ENCODE measurements around the gene ALOX15B. TPM values are rescaled to one million over a fixed set of nuclear protein-coding genes. Genes with fewer than 3 reads are reported as not detected.
A peak's percentile ranks its signal among the peaks of the same experiment; 100 is the strongest.

ALOX15B gene
- total and polyA plus RNA-seq, 9 of the 15 experiments (the other 6 are each of a cell fraction or from before 2014, with no cell fraction given): 0.04 TPM; not detected in 8

- no peak for TF ChIP-seq HDAC3 (IDR thresholded peaks at IDR 0.05; ENCODE audit: borderline replicate concordance, partially characterized antibody)
- TF ChIP-seq, protein P1, sequence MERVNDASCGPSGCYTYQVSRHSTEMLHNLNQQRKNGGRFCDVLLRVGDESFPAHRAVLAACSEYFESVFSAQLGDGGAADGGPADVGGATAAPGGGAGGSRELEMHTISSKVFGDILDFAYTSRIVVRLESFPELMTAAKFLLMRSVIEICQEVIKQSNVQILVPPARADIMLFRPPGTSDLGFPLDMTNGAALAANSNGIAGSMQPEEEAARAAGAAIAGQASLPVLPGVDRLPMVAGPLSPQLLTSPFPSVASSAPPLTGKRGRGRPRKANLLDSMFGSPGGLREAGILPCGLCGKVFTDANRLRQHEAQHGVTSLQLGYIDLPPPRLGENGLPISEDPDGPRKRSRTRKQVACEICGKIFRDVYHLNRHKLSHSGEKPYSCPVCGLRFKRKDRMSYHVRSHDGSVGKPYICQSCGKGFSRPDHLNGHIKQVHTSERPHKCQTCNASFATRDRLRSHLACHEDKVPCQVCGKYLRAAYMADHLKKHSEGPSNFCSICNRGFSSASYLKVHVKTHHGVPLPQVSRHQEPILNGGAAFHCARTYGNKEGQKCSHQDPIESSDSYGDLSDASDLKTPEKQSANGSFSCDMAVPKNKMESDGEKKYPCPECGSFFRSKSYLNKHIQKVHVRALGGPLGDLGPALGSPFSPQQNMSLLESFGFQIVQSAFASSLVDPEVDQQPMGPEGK (CRISPR knock-in tag; IDR thresholded peaks at IDR 0.05; ENCODE audit: borderline replicate concordance): no peak
- TF ChIP-seq SP1 (CRISPR knock-in tag; IDR thresholded peaks at IDR 0.05): no peak
- TF ChIP-seq SMAD2 (IDR thresholded peaks at IDR 0.05; ENCODE audit: low read depth, low read length): no peak
- no peak for TF ChIP-seq ZNF253 (CRISPR knock-in tag; conservative IDR thresholded peaks at IDR 0.05)
- no peak for TF ChIP-seq TOE1 (IDR thresholded peaks at IDR 0.05; ENCODE audit: borderline replicate concordance)
- TF ChIP-seq TOE1 (CRISPR knock-in tag; IDR thresholded peaks at IDR 0.05; ENCODE audit: borderline replicate concordance, low read depth): no peak
- no peak for TF ChIP-seq ZNF507 (tag; conservative IDR thresholded peaks at IDR 0.05)
- no peak for TF ChIP-seq SREBF2 (CRISPR knock-in tag; IDR thresholded peaks at IDR 0.05)
- peak; percentile 75 for TF ChIP-seq MGA (IDR thresholded peaks at IDR 0.05)
- TF ChIP-seq TRIM24 (IDR thresholded peaks at IDR 0.05): no peak
- no peak for TF ChIP-seq GMEB1 (CRISPR knock-in tag; IDR thresholded peaks at IDR 0.05)
Observed at GRCh38 chr17:7989781-7990655, 48.8 kb upstream of the ALOX15B start (continued).
